WTC11 (cell line): ENCODE results near the gene SMAD7. TPM values are rescaled to one million over a fixed set of nuclear protein-coding genes. Genes with fewer than 3 reads are reported as not detected.

Experiments
- ATAC-seq: fragments of 200-7000 bp; cut with Tn5 transposase; 2 replicates; pipeline ENCODE4 v1.10.0; 2021; ENCODE audit warnings: mild to moderate bottlenecking, moderate library complexity
- CTCF ChIA-PET: fragments of 300-600 bp; sonication (Branson Sonifier 250); formaldehyde crosslinking; loops from one replicate; lab custom pipeline; 2021; ENCODE audit warnings: antibody characterized with exemption; lab: Charles Lee
- POLR2A ChIA-PET: fragments of 350-600 bp; sonication (Branson Sonifier 250); formaldehyde crosslinking; loops from one replicate; lab custom pipeline; 2021; ENCODE audit warnings: antibody characterized with exemption; lab: Charles Lee
- DNase-seq: peaks from one replicate; pipeline ENCODE4 v3.0.0; 2021; ENCODE audit warnings: low spot score
- H3K27ac Mint-ChIP-seq: 2 replicates; pipeline ENCODE4 v1.8.0; 2021; ENCODE audit warnings: mixed read lengths
- H3K27me3 Mint-ChIP-seq: 2 replicates; pipeline ENCODE4 v1.8.0; 2021; ENCODE audit warnings: low read depth, mild to moderate bottlenecking, moderate library complexity, mixed read lengths
- H3K36me3 Mint-ChIP-seq: 2 replicates; pipeline ENCODE4 v1.8.0; 2021; ENCODE audit warnings: mixed read lengths
- H3K4me1 Mint-ChIP-seq: 2 replicates; pipeline ENCODE4 v1.8.0; 2022; ENCODE audit warnings: mixed read lengths
- H3K4me3 Mint-ChIP-seq: 2 replicates; pipeline ENCODE4 v1.8.0; 2021; ENCODE audit warnings: mild to moderate bottlenecking, moderate library complexity, mixed read lengths
- H3K9me3 Mint-ChIP-seq: 2 replicates; pipeline ENCODE4 v1.8.0; 2021; ENCODE audit warnings: mixed read lengths
- E2F5 ChIP-seq: sonication (generic); formaldehyde crosslinking; IDR thresholded peaks from 2 replicates; pipeline ENCODE4 v1.8.1; 2022; ENCODE audit warnings: mild to moderate bottlenecking, moderate library complexity, missing genetic modification reagents
- EMX1 ChIP-seq: fragments of 250-450 bp; sonication (Bioruptor Pico); IDR thresholded peaks from 2 replicates; pipeline ENCODE4 v1.8.0; 2021; ENCODE audit warnings: mild to moderate bottlenecking
- ERG ChIP-seq: fragments of 250-450 bp; sonication (Bioruptor Pico); IDR thresholded peaks from 2 replicates; pipeline ENCODE4 v1.8.0; 2021; ENCODE audit warnings: mild to moderate bottlenecking
- FOXP4 ChIP-seq: sonication (generic); formaldehyde crosslinking; IDR thresholded peaks from 2 replicates; pipeline ENCODE4 v1.8.0; 2022; ENCODE audit warnings: mild to moderate bottlenecking, missing genetic modification reagents
- MLX ChIP-seq: sonication (generic); formaldehyde crosslinking; IDR thresholded peaks from 2 replicates; pipeline ENCODE4 v1.8.1; 2023; ENCODE audit warnings: mild to moderate bottlenecking, missing genetic modification reagents, moderate library complexity
- NFYB ChIP-seq: sonication (generic); formaldehyde crosslinking; conservative IDR thresholded peaks from 2 replicates; pipeline ENCODE4 v1.8.0; 2022; ENCODE audit warnings: low read depth, missing genetic modification reagents
- OVOL2 ChIP-seq: fragments of 250-450 bp; sonication (Bioruptor Pico); IDR thresholded peaks from 2 replicates; pipeline ENCODE4 v1.9.0; 2021; ENCODE audit warnings: mild to moderate bottlenecking, borderline replicate concordance
- PRDM15 ChIP-seq: sonication (generic); formaldehyde crosslinking; IDR thresholded peaks from 2 replicates; pipeline ENCODE4 v1.8.0; 2022; ENCODE audit warnings: missing genetic modification reagents
- STAT6 ChIP-seq: sonication (generic); formaldehyde crosslinking; conservative IDR thresholded peaks from 2 replicates; pipeline ENCODE4 v1.8.1; 2023; ENCODE audit warnings: mild to moderate bottlenecking, low read depth, missing genetic modification reagents, moderate library complexity
- TEAD4 ChIP-seq: sonication (generic); formaldehyde crosslinking; IDR thresholded peaks from 2 replicates; pipeline ENCODE4 v1.8.0; 2022; ENCODE audit warnings: mild to moderate bottlenecking, missing genetic modification reagents
- ZMAT4 ChIP-seq: fragments of 250-450 bp; sonication (Bioruptor Pico); IDR thresholded peaks from 2 replicates; pipeline ENCODE4 v1.9.0; 2021; ENCODE audit warnings: mild to moderate bottlenecking
- ZNF232 ChIP-seq: sonication (generic); formaldehyde crosslinking; IDR thresholded peaks from 2 replicates; pipeline ENCODE4 v1.8.0; 2022; ENCODE audit warnings: mild to moderate bottlenecking, missing genetic modification reagents
- ZNF263 ChIP-seq: sonication (generic); formaldehyde crosslinking; IDR thresholded peaks from 2 replicates; pipeline ENCODE4 v1.8.1; 2022; ENCODE audit warnings: low read depth, mild to moderate bottlenecking, moderate library complexity, missing genetic modification reagents
- ZNF317 ChIP-seq: sonication (generic); formaldehyde crosslinking; IDR thresholded peaks from 2 replicates; pipeline ENCODE4 v1.8.1; 2023; ENCODE audit warnings: low read depth, mild to moderate bottlenecking, moderate library complexity, missing genetic modification reagents, borderline replicate concordance
- ZNF416 ChIP-seq: fragments of 250-450 bp; sonication (Bioruptor Pico); IDR thresholded peaks from 2 replicates; pipeline ENCODE4 v1.9.0; 2021; ENCODE audit warnings: mild to moderate bottlenecking, inconsistent platforms
- ZNF423 ChIP-seq: fragments of 250-450 bp; sonication (Bioruptor Pico); IDR thresholded peaks from 2 replicates; pipeline ENCODE4 v2.1.2; 2022; ENCODE audit warnings: mild to moderate bottlenecking, moderate library complexity
- ZNF512 ChIP-seq: sonication (generic); formaldehyde crosslinking; IDR thresholded peaks from 2 replicates; pipeline ENCODE4 v1.8.1; 2022; ENCODE audit warnings: missing genetic modification reagents, borderline replicate concordance
- total RNA-seq: library from RNA; stranded (reverse); gene quantifications from 3 replicates; pipeline ENCODE4 v1.2.3, GENCODE V29; 2021

Gene SMAD7
- total RNA-seq, 1 experiment from 2014 or later: 44.7 TPM

- Mint-ChIP-seq H3K27ac (no peak overlapping the region), H3K27me3 (peaks cover 3% of the 10 kb centered on the region), H3K4me1 (peaks cover 33% of the 10 kb centered on the region), H3K4me3 (no peak overlapping the region), H3K9me3 (no peaks in the 10 kb centered on the region), H3K36me3 (no peaks in the 10 kb centered on the region)
- DNase-seq: no peak
- no peak for ATAC-seq
- TF ChIP-seq FOXP4 (CRISPR knock-in tag): no peak
- no peak for TF ChIP-seq ZNF416 (CRISPR knock-in tag)
- no peak for TF ChIP-seq ZNF423 (CRISPR knock-in tag)
- TF ChIP-seq EMX1: no peak
- no peak for TF ChIP-seq STAT6 (CRISPR knock-in tag)
- TF ChIP-seq TEAD4 (CRISPR knock-in tag): no peak
- no peak for TF ChIP-seq ZMAT4
- TF ChIP-seq PRDM15 (CRISPR knock-in tag): no peak
- no peak for TF ChIP-seq ERG (CRISPR knock-in tag)
- no peak for TF ChIP-seq ZNF317 (CRISPR knock-in tag)
- TF ChIP-seq ZNF263 (CRISPR knock-in tag): no peak
- no peak for TF ChIP-seq MLX (CRISPR knock-in tag)
- ChIA-PET POLR2A (no interaction called here), CTCF (no interaction called here)
Observed at GRCh38 chr18:48994044-48994651, 43.4 kb upstream of the SMAD7 start.

- CTCF ChIA-PET: no interaction called here
- no peak overlapping the region for H3K4me3 Mint-ChIP-seq
- H3K27me3 Mint-ChIP-seq: peaks cover 3% of the 10 kb centered on the region
- POLR2A ChIA-PET: no interaction called here
- no peak for DNase-seq
- H3K9me3 Mint-ChIP-seq: no peaks in the 10 kb centered on the region
- no peaks in the 10 kb centered on the region for H3K36me3 Mint-ChIP-seq
- H3K4me1 Mint-ChIP-seq: peaks cover 31% of the 10 kb centered on the region
- H3K27ac Mint-ChIP-seq: no peak overlapping the region
- ATAC-seq: no peak
- TF ChIP-seq ZNF512 (CRISPR knock-in tag) (no peak), ZNF232 (no peak), OVOL2 (no peak), E2F5 (CRISPR knock-in tag) (no peak), NFYB (no peak)
Observed at GRCh38 chr18:48993586-48993985, 42.8 kb upstream of the SMAD7 start.
